Loucy (cell line): ENCODE data around the gene ADGRL2.
"Not testable (repeated sequence)": the region's sequence is repeated elsewhere in the genome, so short reads cannot be mapped to it uniquely, and the experiment has no call there.

Experiments
- H2AFZ ChIP-seq: fragments of 200-600 bp; sonication (generic); 2 replicates; pipeline ENCODE4 v1.6.0; 2016; ENCODE audit warnings: antibody characterized with exemption, mild to moderate bottlenecking, low read length, moderate library complexity
- H3F3A ChIP-seq: fragments of 200-600 bp; 2 replicates; pipeline ENCODE4 v1.6.0; 2016; ENCODE audit warnings: antibody characterized with exemption, low read depth, mild to moderate bottlenecking
- H3K27me3 ChIP-seq: fragments of 200-600 bp; sonication (generic); 2 replicates; pipeline ENCODE4 v1.6.1; 2014; ENCODE audit warnings: low read length, mild to moderate bottlenecking; ENCODE audit not compliant: insufficient read depth, poor library complexity, severe bottlenecking
- H3K36me3 ChIP-seq: fragments of 200-600 bp; sonication (generic); 2 replicates; pipeline ENCODE4 v1.6.1; 2016; ENCODE audit warnings: low read length; ENCODE audit not compliant: insufficient read depth
- H3K4me1 ChIP-seq: fragments of 200-600 bp; sonication (generic); 2 replicates; pipeline ENCODE4 v1.5.1; 2014; ENCODE audit warnings: low read length, mild to moderate bottlenecking; ENCODE audit not compliant: insufficient read depth, poor library complexity, severe bottlenecking
- H3K4me2 ChIP-seq: fragments of 200-600 bp; sonication (generic); 2 replicates; pipeline ENCODE4 v1.6.0; 2014; ENCODE audit warnings: antibody characterized with exemption, low read length, low read depth, mild to moderate bottlenecking; ENCODE audit not compliant: poor library complexity, severe bottlenecking
- H3K4me3 ChIP-seq: fragments of 200-600 bp; sonication (generic); 2 replicates; pipeline ENCODE4 v1.5.1; 2014; ENCODE audit warnings: low read length, mild to moderate bottlenecking, mixed read lengths; ENCODE audit not compliant: poor library complexity, severe bottlenecking
- H3K79me2 ChIP-seq: fragments of 200-600 bp; sonication (generic); 2 replicates; pipeline ENCODE4 v1.6.1; 2014; ENCODE audit warnings: low read length; ENCODE audit not compliant: insufficient read depth
- H3K9ac ChIP-seq: fragments of 200-600 bp; sonication (generic); 2 replicates; pipeline ENCODE4 v1.6.0; 2014; ENCODE audit warnings: mild to moderate bottlenecking, low read depth, low read length, moderate library complexity; ENCODE audit not compliant: poor library complexity, severe bottlenecking
- H3K9me2 ChIP-seq: fragments of 200-600 bp; sonication (generic); replicated peaks from 2 replicates; pipeline ENCODE4 v1.6.1; 2016; ENCODE audit warnings: low read depth, low read length, mixed read lengths
- H3K9me3 ChIP-seq: fragments of 200-600 bp; sonication (generic); 2 replicates; pipeline ENCODE4 v1.6.1; 2014; ENCODE audit warnings: mild to moderate bottlenecking, antibody characterized with exemption, low read length, low read depth; ENCODE audit not compliant: insufficient read depth
- H4K20me1 ChIP-seq: fragments of 200-600 bp; sonication (generic); 2 replicates; pipeline ENCODE4 v1.6.0; 2014; ENCODE audit warnings: antibody characterized with exemption, low read length, mild to moderate bottlenecking; ENCODE audit not compliant: insufficient read depth, poor library complexity, severe bottlenecking
- EZH2phosphoT487 ChIP-seq: fragments of 200-600 bp; IDR thresholded peaks from 2 replicates; pipeline ENCODE4 v1.6.1; 2018; ENCODE audit warnings: antibody characterized with exemption, mild to moderate bottlenecking, moderate library complexity, borderline replicate concordance
- TF ChIP-seq, protein P1 (sequence below): fragments of 200-600 bp; sonication (generic); conservative IDR thresholded peaks from 2 replicates; pipeline ENCODE4 v1.5.1; 2014; ENCODE audit warnings: mild to moderate bottlenecking, antibody characterized with exemption, low read length

Gene ADGRL2

DNA sequence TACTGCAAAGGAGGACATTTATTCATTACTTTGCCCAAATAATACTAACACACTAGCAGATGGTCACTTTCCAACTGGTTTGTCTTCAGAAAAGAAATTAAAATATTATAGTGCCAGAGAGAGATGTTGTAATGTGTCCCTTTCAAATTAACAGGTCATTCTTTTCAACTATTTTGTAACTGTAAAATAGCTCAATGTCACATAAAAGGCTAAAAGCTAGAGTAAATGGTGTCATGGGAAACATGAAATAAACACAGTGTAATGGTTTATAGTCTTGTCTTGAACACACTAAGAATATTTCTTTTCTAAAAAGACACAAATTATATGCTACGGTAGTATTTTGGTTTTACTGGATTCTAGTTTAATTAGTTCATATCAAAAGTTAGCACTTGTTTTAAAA lies 77.8 kb downstream of the ADGRL2 start:
- no peak overlapping the region for H3K4me3 ChIP-seq
- no peaks in the 10 kb centered on the region for H3F3A ChIP-seq
- H3K27me3 ChIP-seq: no peaks in the 10 kb centered on the region
- H2AFZ ChIP-seq: no peak overlapping the region
- TF ChIP-seq EZH2phosphoT487: no peak
- TF ChIP-seq, protein P1, sequence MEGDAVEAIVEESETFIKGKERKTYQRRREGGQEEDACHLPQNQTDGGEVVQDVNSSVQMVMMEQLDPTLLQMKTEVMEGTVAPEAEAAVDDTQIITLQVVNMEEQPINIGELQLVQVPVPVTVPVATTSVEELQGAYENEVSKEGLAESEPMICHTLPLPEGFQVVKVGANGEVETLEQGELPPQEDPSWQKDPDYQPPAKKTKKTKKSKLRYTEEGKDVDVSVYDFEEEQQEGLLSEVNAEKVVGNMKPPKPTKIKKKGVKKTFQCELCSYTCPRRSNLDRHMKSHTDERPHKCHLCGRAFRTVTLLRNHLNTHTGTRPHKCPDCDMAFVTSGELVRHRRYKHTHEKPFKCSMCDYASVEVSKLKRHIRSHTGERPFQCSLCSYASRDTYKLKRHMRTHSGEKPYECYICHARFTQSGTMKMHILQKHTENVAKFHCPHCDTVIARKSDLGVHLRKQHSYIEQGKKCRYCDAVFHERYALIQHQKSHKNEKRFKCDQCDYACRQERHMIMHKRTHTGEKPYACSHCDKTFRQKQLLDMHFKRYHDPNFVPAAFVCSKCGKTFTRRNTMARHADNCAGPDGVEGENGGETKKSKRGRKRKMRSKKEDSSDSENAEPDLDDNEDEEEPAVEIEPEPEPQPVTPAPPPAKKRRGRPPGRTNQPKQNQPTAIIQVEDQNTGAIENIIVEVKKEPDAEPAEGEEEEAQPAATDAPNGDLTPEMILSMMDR: no peak
- no peaks in the 10 kb centered on the region for H3K79me2 ChIP-seq
- no peaks in the 10 kb centered on the region for H4K20me1 ChIP-seq
- H3K4me2 ChIP-seq: no peak overlapping the region
- H3K9ac ChIP-seq: no peak overlapping the region
- no peaks in the 10 kb centered on the region for H3K9me2 ChIP-seq
- no peaks in the 10 kb centered on the region for H3K9me3 ChIP-seq
- H3K4me1 ChIP-seq: no peaks in the 10 kb centered on the region
- no peaks in the 10 kb centered on the region for H3K36me3 ChIP-seq

DNA sequence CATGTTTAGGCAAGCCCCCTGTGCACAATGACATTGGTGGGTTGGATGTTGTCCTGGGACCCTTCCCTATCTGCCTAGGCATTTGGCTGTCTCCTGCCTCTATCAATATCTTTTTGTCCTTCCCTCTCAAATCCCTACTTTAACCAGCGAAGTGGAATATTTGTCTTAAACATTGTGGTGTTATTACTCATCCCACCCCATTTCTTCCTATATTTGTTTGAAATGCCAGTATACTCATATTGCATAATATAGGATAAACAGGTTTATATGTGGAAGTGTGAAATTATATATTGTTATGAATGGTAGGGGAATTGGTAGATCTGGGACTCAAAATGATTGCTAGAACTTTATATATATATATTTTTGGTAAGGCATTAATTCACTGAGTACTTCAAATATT lies 80.0 kb downstream of the ADGRL2 start:
- no peak overlapping the region for H3K4me3 ChIP-seq
- no peaks in the 10 kb centered on the region for H3K36me3 ChIP-seq
- H4K20me1 ChIP-seq: no peaks in the 10 kb centered on the region
- H3F3A ChIP-seq: no peaks in the 10 kb centered on the region
- H3K4me2 ChIP-seq: no peak overlapping the region
- H2AFZ ChIP-seq: no peak overlapping the region
- no peak overlapping the region for H3K9ac ChIP-seq
- H3K79me2 ChIP-seq: no peaks in the 10 kb centered on the region
- TF ChIP-seq EZH2phosphoT487: no peak
- TF ChIP-seq, protein P1: no peak
- no peaks in the 10 kb centered on the region for H3K9me3 ChIP-seq
- no peaks in the 10 kb centered on the region for H3K27me3 ChIP-seq
- H3K9me2 ChIP-seq: no peaks in the 10 kb centered on the region
- no peaks in the 10 kb centered on the region for H3K4me1 ChIP-seq

DNA sequence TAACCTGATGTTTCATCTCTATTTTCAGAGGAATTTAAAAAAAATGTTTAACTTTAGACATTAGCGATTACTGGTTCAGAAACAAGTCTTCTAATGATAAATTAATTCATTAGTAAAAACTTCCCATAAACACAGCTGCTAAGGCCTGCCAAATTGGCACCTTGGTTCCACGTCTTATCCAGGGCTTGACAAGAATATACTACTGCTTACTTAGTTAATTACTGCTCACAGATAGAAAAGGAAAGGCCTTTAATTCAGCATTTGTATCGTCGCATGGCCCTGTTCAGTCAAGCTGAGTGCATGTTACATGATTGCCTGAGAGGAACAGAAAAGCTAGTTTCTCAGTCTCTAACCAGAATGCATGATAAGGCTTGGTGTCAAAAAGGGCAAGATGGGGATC lies 84.6 kb downstream of the ADGRL2 start:
- Histone ChIP-seq H3K9me2 (no peaks in the 10 kb centered on the region), H2AFZ (no peak overlapping the region), H3K27me3 (no peaks in the 10 kb centered on the region), H3F3A (no peaks in the 10 kb centered on the region), H4K20me1 (no peaks in the 10 kb centered on the region), H3K9me3 (no peaks in the 10 kb centered on the region), H3K9ac (no peak overlapping the region), H3K36me3 (no peaks in the 10 kb centered on the region), H3K79me2 (no peaks in the 10 kb centered on the region), H3K4me2 (no peak overlapping the region), H3K4me1 (no peaks in the 10 kb centered on the region), H3K4me3 (no peak overlapping the region)
- no peak for TF ChIP-seq EZH2phosphoT487

DNA sequence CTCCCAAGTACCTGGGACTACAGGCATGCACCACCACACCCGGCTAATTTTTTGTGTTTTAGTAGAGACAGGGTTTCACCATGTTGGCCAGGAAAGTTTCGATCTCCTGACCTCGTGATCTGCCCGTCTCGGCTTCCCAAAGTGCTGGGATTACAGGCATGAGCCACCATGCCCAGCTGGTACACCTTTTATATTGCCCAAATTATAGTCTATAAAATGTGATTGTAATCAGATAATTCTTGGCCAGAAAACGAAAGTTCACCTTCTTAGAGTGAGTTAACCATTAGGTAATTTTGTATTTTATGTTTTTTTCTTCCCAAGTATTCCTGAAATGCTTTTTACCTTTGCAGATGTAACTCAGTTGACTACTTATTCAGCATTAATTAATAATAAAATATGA lies 85.6 kb downstream of the ADGRL2 start:
- not testable (repeated sequence) for H3K9me3 ChIP-seq, H2AFZ ChIP-seq, H3K9ac ChIP-seq, H3K4me3 ChIP-seq, H3K36me3 ChIP-seq, H3F3A ChIP-seq, H3K4me1 ChIP-seq, H3K4me2 ChIP-seq, H4K20me1 ChIP-seq, H3K27me3 ChIP-seq, H3K79me2 ChIP-seq, H3K9me2 ChIP-seq
